Tibial artery (tissue), 4 donors: ENCODE measurements around the gene KRT32.
"Not testable (repeated sequence)": the region's sequence is repeated elsewhere in the genome, so short reads cannot be mapped to it uniquely, and the experiment has no call there.

Source experiments
- DNase-seq, 2 donors: peaks; one replicate each; pipeline ENCODE4 v3.0.0-alpha.2; 2019
- H3K27ac ChIP-seq, 2 donors: fragments of 200-600 bp; sonication (generic) in 1 of 2; 1 replicate in 1 of 2; 2 replicates in 1 of 2; pipeline ENCODE4 v1.5.1; 2018 to 2019; ENCODE audit warnings: mild to moderate bottlenecking in 1 of 2
- H3K27me3 ChIP-seq, 2 donors: fragments of 200-600 bp; sonication (generic) in 1 of 2; one replicate each; pipeline versions ENCODE4 v1.5.1 to v1.6.0; 2016 to 2019
- H3K36me3 ChIP-seq, 3 donors: fragments of 200-600 bp; sonication (generic) in 2 of 3; one replicate each; pipeline ENCODE4 v1.5.1; 2016 to 2019; ENCODE audit warnings: mild to moderate bottlenecking in 2 of 3
- H3K4me1 ChIP-seq, 4 donors: fragments of 200-600 bp; sonication (generic) in 2 of 4; 1 replicate in 3 of 4; 2 replicates in 1 of 4; pipeline ENCODE4 v1.5.1; 2016 to 2019
- H3K4me3 ChIP-seq, 2 donors: fragments of 200-600 bp; sonication (generic) in 1 of 2; 1 replicate in 1 of 2; 2 replicates in 1 of 2; pipeline ENCODE4 v1.5.1; 2018 to 2019; ENCODE audit warnings: mild to moderate bottlenecking in 2 of 2
- H3K9me3 ChIP-seq, 3 donors: fragments of 200-600 bp; sonication (generic) in 1 of 3; one replicate each; pipeline ENCODE4 v1.5.1; 2016 to 2019
- intact Hi-C: fragments of 100-400 bp; cut with DNase I; formaldehyde crosslinking; loops from one replicate; pipeline ENCODE4 v1.15.0; 2023; ENCODE audit warnings: low total_unique reads
- TF ChIP-seq, protein P1 (sequence below), 2 experiments: fragments of 200-600 bp in 1 of 2; fragments of 450-650 bp in 1 of 2; IDR thresholded peaks; one replicate each; pipeline ENCODE4 v1.5.1; 2017 to 2019; ENCODE audit warnings: antibody characterized with exemption in 2 of 2, mild to moderate bottlenecking in 1 of 2, moderate library complexity in 1 of 2

The KRT32 gene

DNA sequence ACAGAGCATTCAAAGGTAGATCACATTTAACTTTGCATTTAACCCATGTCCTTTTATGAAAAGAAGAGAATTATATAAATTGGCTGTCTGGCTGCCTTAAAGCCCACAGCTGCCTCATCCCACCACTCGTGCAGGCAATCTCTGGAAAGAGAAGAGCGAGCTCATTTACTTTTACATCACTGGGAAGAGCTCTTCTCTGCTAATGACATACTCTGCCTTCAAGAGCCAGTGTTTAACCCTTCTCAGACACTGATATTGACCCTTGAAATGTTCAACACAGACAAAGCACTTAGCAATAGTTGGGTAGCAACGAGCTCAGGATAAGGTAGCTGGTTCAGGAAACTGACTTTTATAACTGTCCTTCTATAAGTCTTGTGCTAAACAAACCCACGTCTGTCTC lies 33.2 kb downstream of the KRT32 start:
- Histone ChIP-seq H3K4me1 (no peaks in the 10 kb centered on the region), H3K9me3 (no peaks in the 10 kb centered on the region), H3K4me3 (no peak overlapping the region), H3K36me3 (no peaks in the 10 kb centered on the region), H3K27ac (no peak overlapping the region), H3K27me3 (peaks cover 0 to 5% of the 10 kb centered on the region in 2 donors)
- intact Hi-C loops: no loop called here
- no peak for DNase-seq
- TF ChIP-seq, protein P1, sequence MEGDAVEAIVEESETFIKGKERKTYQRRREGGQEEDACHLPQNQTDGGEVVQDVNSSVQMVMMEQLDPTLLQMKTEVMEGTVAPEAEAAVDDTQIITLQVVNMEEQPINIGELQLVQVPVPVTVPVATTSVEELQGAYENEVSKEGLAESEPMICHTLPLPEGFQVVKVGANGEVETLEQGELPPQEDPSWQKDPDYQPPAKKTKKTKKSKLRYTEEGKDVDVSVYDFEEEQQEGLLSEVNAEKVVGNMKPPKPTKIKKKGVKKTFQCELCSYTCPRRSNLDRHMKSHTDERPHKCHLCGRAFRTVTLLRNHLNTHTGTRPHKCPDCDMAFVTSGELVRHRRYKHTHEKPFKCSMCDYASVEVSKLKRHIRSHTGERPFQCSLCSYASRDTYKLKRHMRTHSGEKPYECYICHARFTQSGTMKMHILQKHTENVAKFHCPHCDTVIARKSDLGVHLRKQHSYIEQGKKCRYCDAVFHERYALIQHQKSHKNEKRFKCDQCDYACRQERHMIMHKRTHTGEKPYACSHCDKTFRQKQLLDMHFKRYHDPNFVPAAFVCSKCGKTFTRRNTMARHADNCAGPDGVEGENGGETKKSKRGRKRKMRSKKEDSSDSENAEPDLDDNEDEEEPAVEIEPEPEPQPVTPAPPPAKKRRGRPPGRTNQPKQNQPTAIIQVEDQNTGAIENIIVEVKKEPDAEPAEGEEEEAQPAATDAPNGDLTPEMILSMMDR (IDR thresholded peaks at IDR 0.05): no peak

DNA sequence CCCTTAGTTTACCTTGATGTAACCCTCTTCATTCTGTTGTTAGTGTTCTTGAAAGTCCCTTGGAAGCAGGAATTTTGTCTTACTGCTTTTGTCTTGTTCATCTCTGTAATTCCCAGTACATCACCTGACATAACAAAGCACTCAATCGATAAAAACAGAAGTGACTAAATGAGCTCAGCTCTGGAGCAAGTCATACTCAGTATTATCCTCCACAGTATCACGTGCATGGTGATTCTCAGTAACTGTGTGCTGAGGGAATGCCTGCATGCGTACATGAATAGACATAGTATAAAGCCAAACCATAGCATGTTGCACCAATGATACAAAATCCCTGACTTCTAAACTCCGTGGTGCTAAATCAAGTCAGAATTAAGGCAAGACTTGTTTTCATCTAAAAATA lies 33.6 kb downstream of the KRT32 start:
- H3K4me3 ChIP-seq: no peak overlapping the region
- no peak for DNase-seq
- no peaks in the 10 kb centered on the region for H3K4me1 ChIP-seq
- H3K36me3 ChIP-seq: no peaks in the 10 kb centered on the region
- H3K27ac ChIP-seq: no peak overlapping the region
- TF ChIP-seq, protein P1 (IDR thresholded peaks at IDR 0.05): no peak
- H3K27me3 ChIP-seq: peaks cover 0 to 5% of the 10 kb centered on the region in 2 donors
- no peaks in the 10 kb centered on the region for H3K9me3 ChIP-seq
- intact Hi-C loops: no loop called here

DNA sequence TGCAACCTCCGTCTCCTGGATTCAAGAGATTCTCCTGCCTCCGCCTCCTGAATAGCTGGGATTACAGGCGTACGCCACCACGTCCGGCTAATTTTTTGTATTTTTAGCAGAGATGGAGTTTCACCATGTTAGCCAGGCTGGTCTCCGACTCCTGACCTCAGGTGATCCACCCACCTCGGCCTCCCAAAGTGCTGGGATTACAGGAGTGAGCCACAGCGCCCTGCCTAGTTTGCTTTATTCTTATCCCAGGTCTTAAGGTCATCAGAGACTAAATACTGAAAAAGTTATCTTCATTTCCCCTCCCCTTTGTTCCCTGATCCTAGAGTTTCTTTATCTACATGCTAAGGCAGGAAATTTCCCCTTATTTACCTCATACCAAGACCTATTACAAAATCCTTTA lies 36.8 kb downstream of the KRT32 start:
- H3K27ac ChIP-seq, H3K36me3 ChIP-seq, H3K9me3 ChIP-seq, H3K27me3 ChIP-seq, H3K4me1 ChIP-seq, H3K4me3 ChIP-seq, intact Hi-C loops, DNase-seq: not testable (repeated sequence)

DNA sequence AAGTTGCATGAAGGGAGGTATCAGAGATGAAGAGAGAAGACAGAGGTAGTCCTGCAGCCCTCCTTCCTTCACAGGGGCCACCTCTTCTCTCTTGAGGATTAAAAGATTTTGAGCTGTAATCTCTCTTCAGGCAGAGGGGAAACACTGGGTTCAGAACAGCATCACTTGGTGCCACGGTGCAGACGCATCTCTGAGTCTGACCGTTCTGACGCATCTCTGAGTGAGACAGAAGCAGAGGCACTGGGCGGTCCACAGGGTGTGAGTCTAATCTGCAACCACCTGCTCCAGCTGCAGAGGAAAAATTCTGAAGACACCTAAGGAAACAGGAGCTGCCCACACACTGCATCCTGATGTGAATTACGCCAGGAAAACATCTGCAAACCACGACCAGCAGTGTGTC lies 37.5 kb downstream of the KRT32 start:
- Histone ChIP-seq H3K27ac (no peak overlapping the region), H3K9me3 (no peaks in the 10 kb centered on the region), H3K4me1 (no peaks in the 10 kb centered on the region), H3K36me3 (no peaks in the 10 kb centered on the region), H3K27me3 (peaks cover 0 to 5% of the 10 kb centered on the region in 2 donors), H3K4me3 (no peak overlapping the region)
- DNase-seq: no peak
- intact Hi-C loops: no loop called here
- TF ChIP-seq, protein P1 (IDR thresholded peaks at IDR 0.05): no peak

GRCh38 chr17:41428591-41429291 lies 38.4 kb downstream of the KRT32 start:
- Histone ChIP-seq H3K27ac (no peak overlapping the region), H3K27me3 (peaks cover 0 to 5% of the 10 kb centered on the region in 2 donors), H3K4me1 (no peaks in the 10 kb centered on the region), H3K9me3 (no peaks in the 10 kb centered on the region), H3K36me3 (no peaks in the 10 kb centered on the region), H3K4me3 (no peak overlapping the region)
- intact Hi-C loops: no loop called here
- DNase-seq: no peak
- TF ChIP-seq, protein P1 (IDR thresholded peaks at IDR 0.05): no peak

- H3K9me3 ChIP-seq: no peaks in the 10 kb centered on the region
- no peak within 1 kb of the TSS for H3K4me3 ChIP-seq
- no peak for DNase-seq
- H3K27ac ChIP-seq: no peak within 1 kb of the TSS
- no peaks in the 10 kb centered on the region for H3K36me3 ChIP-seq
- H3K27me3 ChIP-seq: no peaks in the 10 kb centered on the region
- intact Hi-C loops: no loop called here
- H3K4me1 ChIP-seq: peaks cover 0 to 5% (median 0%) of the 10 kb centered on the region in 4 donors
- TF ChIP-seq, protein P1 (IDR thresholded peaks at IDR 0.05): no peak
Measured at GRCh38 chr17:41424111-41424635, 43.0 kb downstream of the KRT32 start, which contains the start of gene KRT37. Gene KRT37 (minus strand): TSS chr17:41424585. CDS start chr17:41424523, 62 bp downstream.

GRCh38 chr17:41422586-41422985 lies 44.6 kb downstream of the KRT32 start:
- H3K4me3 ChIP-seq, DNase-seq, H3K4me1 ChIP-seq, H3K9me3 ChIP-seq, intact Hi-C loops, H3K36me3 ChIP-seq, H3K27ac ChIP-seq, H3K27me3 ChIP-seq: not testable (repeated sequence)
